CD4-positive, alpha-beta T cell treated with Interferon alpha-2 for 1 hour (primary cell): ENCODE measurements around the gene KRT28.
"Not testable (repeated sequence)": the region's sequence is repeated elsewhere in the genome, so short reads cannot be mapped to it uniquely, and the experiment has no call there.

Experiments used
- DNase-seq, 2 donors: peaks; one replicate each; pipeline ENCODE4 v3.0.0-alpha.2; 2020 to 2022

KRT28 gene

GRCh38 chr17:40818343-40818732 lies 18.6 kb upstream of the KRT28 start:
- peak in 1 of 2 donors; percentile 7 for DNase-seq

- DNase-seq, result no peak
Measured at GRCh38 chr17:40817103-40817682, 17.4 kb upstream of the KRT28 start.

GRCh38 chr17:40816569-40816968 lies 16.8 kb upstream of the KRT28 start:
- no peak for DNase-seq

- DNase-seq, result no peak
Measured at GRCh38 chr17:40815381-40815780, 15.6 kb upstream of the KRT28 start.

- DNase-seq, result not testable (repeated sequence)
Measured at GRCh38 chr17:40814657-40815056, 14.9 kb upstream of the KRT28 start.

- DNase-seq, result no peak
Measured at GRCh38 chr17:40813804-40814203, 14.0 kb upstream of the KRT28 start.

GRCh38 chr17:40812639-40813038 lies 12.9 kb upstream of the KRT28 start:
- DNase-seq, result no peak

GRCh38 chr17:40810494-40810893 lies 10.7 kb upstream of the KRT28 start:
- no peak for DNase-seq

- DNase-seq, result no peak
Measured at GRCh38 chr17:40809721-40810421, 10.1 kb upstream of the KRT28 start.

GRCh38 chr17:40806131-40806530 lies 6.4 kb upstream of the KRT28 start:
- DNase-seq, result no peak

- DNase-seq, result peak; percentile 70 to 77
Measured at GRCh38 chr17:40803617-40804082, 3.9 kb upstream of the KRT28 start.

- no peak for DNase-seq
Measured at GRCh38 chr17:40801157-40801556, 1.4 kb upstream of the KRT28 start.

- no peak for DNase-seq
Measured at GRCh38 chr17:40800381-40800780, 622 bp upstream of the KRT28 start.

- DNase-seq, result no peak
Measured at GRCh38 chr17:40796846-40797245, 2.9 kb downstream of the KRT28 start.

- no peak for DNase-seq
Measured at GRCh38 chr17:40795019-40795667, 4.6 kb downstream of the KRT28 start.

GRCh38 chr17:40794466-40794865 lies 5.3 kb downstream of the KRT28 start:
- DNase-seq, result no peak

- no peak for DNase-seq
Measured at GRCh38 chr17:40793832-40794231, 5.9 kb downstream of the KRT28 start.

GRCh38 chr17:40791787-40792436 lies 7.8 kb downstream of the KRT28 start:
- DNase-seq, result peak in 1 of 2 donors; percentile 8

- no peak for DNase-seq
Measured at GRCh38 chr17:40791111-40791510, 8.6 kb downstream of the KRT28 start.

GRCh38 chr17:40782450-40782849 lies 17.3 kb downstream of the KRT28 start, which contains the start of gene KRT27:
KRT27 (minus strand) TSS chr17:40782550; CDS start chr17:40782493, 57 bp downstream.
- no peak for DNase-seq

GRCh38 chr17:40779181-40779909 lies 20.4 kb downstream of the KRT28 start:
- DNase-seq, result peak in 1 of 2 donors; percentile 1

GRCh38 chr17:40778461-40778860 lies 21.3 kb downstream of the KRT28 start:
- no peak for DNase-seq

GRCh38 chr17:40777971-40778370 lies 21.8 kb downstream of the KRT28 start:
- DNase-seq, result no peak
